ENCODE measurements around the gene FBXL13.
A peak's percentile ranks its signal among the peaks of the same experiment; 100 is the strongest.

The FBXL13 gene

GRCh38 chr7:103074519-103075336 lies at the start of gene FBXL13, which contains the start of gene ARMC10:
FBXL13 (minus strand) TSS chr7:103074796.
ARMC10 (plus strand) TSS chr7:103075140; CDS start chr7:103075273, 133 bp downstream.
- H3K4me3 ChIP-seq (ENCODE audit: low read depth, low read length), result peak within 1 kb of the TSS; percentile 90
- no peak for TF ChIP-seq CTCF (IDR thresholded peaks at IDR 0.05; ENCODE audit: control insufficient read depth, extremely low read depth, insufficient read depth)
- peak; percentile 75 for DNase-seq (ENCODE audit: low read depth)

GRCh38 chr7:103123529-103123928 lies 48.9 kb upstream of the FBXL13 start:
- no peak for DNase-seq (ENCODE audit: low read depth)
- TF ChIP-seq CTCF (IDR thresholded peaks at IDR 0.05; ENCODE audit: control insufficient read depth, extremely low read depth, insufficient read depth), result no peak
- no peak overlapping the region for H3K4me3 ChIP-seq (ENCODE audit: low read depth, low read length)

GRCh38 chr7:103121641-103122040 lies 47.0 kb upstream of the FBXL13 start:
- TF ChIP-seq CTCF (IDR thresholded peaks at IDR 0.05; ENCODE audit: control insufficient read depth, extremely low read depth, insufficient read depth), result no peak
- no peak for DNase-seq (ENCODE audit: low read depth)
- H3K4me3 ChIP-seq (ENCODE audit: low read depth, low read length), result no peak overlapping the region

- DNase-seq (ENCODE audit: low read depth), result no peak
- TF ChIP-seq CTCF (IDR thresholded peaks at IDR 0.05; ENCODE audit: control insufficient read depth, extremely low read depth, insufficient read depth), result no peak
- no peak overlapping the region for H3K4me3 ChIP-seq (ENCODE audit: low read depth, low read length)
These were observed 45.8 kb upstream of the FBXL13 start for GRCh38 chr7:103120362-103120761.

- no peak for TF ChIP-seq CTCF (IDR thresholded peaks at IDR 0.05; ENCODE audit: control insufficient read depth, extremely low read depth, insufficient read depth)
- no peak overlapping the region for H3K4me3 ChIP-seq (ENCODE audit: low read depth, low read length)
- DNase-seq (ENCODE audit: low read depth), result no peak
These were observed 45.2 kb upstream of the FBXL13 start for GRCh38 chr7:103119791-103120291.

GRCh38 chr7:103117465-103117864 lies 42.9 kb upstream of the FBXL13 start:
- no peak for TF ChIP-seq CTCF (IDR thresholded peaks at IDR 0.05; ENCODE audit: control insufficient read depth, extremely low read depth, insufficient read depth)
- H3K4me3 ChIP-seq (ENCODE audit: low read depth, low read length), result no peak overlapping the region
- no peak for DNase-seq (ENCODE audit: low read depth)
